H1 (cell line): ENCODE results near the gene PKP1. TPM values are rescaled to one million over a fixed set of nuclear protein-coding genes. Genes with fewer than 3 reads are reported as not detected.

ENCODE experiments used
- polyA plus RNA-seq, 7 experiments: library from polyadenylated mRNA; depleted of rRNA in 3 of 7; stranded (reverse) in 5 of 7; unstranded in 2 of 7; fragments of >200 nt in 5 of 7; fragments of 200-250 nt in 2 of 7; gene quantifications; 1 replicate in 5 of 7; 2 replicates in 1 of 7; 4 replicates in 1 of 7; pipeline versions ENCODE4 v1.2.1 to v1.2.3, GENCODE V29; 2011 to 2013; ENCODE audit warnings: missing spikeins in 2 of 7, mixed read lengths in 2 of 7
- total RNA-seq: library from RNA; stranded (reverse); fragmentation: NEBNext Ultra II Directional; extraction: Animal tissue kit (Norgen Biotek cat#: 25700); gene quantifications from 2 replicates; pipeline ENCODE4 v1.2.1, GENCODE V29; 2021
- TF ChIP-seq, protein P1 (sequence below): IDR thresholded peaks from 2 replicates; pipeline ENCODE4 v1.6.1; 2012; ENCODE audit warnings: inconsistent platforms

The PKP1 gene
- total and polyA plus RNA-seq, 2 of the 8 experiments (the other 6 are each of a cell fraction or from before 2014, with no cell fraction given) = 0.21 to 0.95 TPM

DNA sequence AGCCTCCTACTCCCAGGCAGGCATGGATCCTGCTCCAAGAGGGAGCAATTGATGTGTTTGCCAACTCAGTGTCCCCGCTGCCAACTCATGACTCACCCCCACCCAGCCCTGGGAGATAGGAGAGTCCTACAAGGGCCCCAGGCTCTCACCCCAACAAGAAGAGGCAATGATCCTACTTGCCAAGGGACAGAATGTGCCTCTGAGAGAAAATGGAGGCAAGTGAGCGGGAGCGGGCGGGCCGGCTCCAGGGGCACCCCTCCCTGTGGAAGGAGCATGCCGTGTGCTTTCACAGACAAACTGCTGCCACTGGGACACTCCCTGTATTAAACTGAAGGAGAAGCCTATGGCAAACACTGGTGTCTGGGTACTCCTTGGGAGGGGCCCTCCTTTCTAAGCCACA lies 16.7 kb downstream of the PKP1 start (continued):
- TF ChIP-seq, protein P1, sequence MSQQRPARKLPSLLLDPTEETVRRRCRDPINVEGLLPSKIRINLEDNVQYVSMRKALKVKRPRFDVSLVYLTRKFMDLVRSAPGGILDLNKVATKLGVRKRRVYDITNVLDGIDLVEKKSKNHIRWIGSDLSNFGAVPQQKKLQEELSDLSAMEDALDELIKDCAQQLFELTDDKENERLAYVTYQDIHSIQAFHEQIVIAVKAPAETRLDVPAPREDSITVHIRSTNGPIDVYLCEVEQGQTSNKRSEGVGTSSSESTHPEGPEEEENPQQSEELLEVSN = no peak
